ENCODE measurements around the gene SERF2. TPM values are rescaled to one million over a fixed set of nuclear protein-coding genes. Genes with fewer than 3 reads are reported as not detected.
"Not testable (repeated sequence)": the region's sequence is repeated elsewhere in the genome, so short reads cannot be mapped to it uniquely, and the experiment has no call there.

Gene SERF2
- 100 to 1,000 TPM; 520 to 903 (median 765) TPM for total RNA-seq

- peaks cover 20 to 49% (median 22%) of the 10 kb centered on the region in 3 donors for H3K4me1 ChIP-seq
- WGBS, 2 donors: 2% methylated on average over 11 of the region's 66 CpGs; no CpG with 5 or more reads in 1 of the 2 donors
- intact Hi-C loops (cut with DNase I): no loop called here
These were observed at the start of gene SERF2 for GRCh38 chr15:43791993-43792760. TSS of gene SERF2 (plus strand) at chr15:43792320. CDS start at chr15:43792377, 57 bp downstream.

GRCh38 chr15:43746245-43746902 lies 45.7 kb upstream of the SERF2 start, which contains the start of gene PDIA3:
TSS of gene PDIA3 (plus strand) at chr15:43746438. CDS start at chr15:43746540, 102 bp downstream.
- intact Hi-C loops (cut with DNase I); H3K36me3 ChIP-seq; H3K27me3 ChIP-seq; H3K9me3 ChIP-seq: not testable (repeated sequence)
- peak in 3 of 4 donors; percentile 92 to 98 (median 94) for TF ChIP-seq POLR2A (IDR thresholded peaks at IDR 0.05)
- peak in 3 of 6 experiments; percentile 38 to 60 (median 51) for TF ChIP-seq CTCF (IDR thresholded peaks at IDR 0.05)
- H3K4me3 ChIP-seq: peak within 1 kb of the TSS; percentile 77 to 90 (median 85)
- 0% methylated on average over 2 to 11 of the region's 84 CpGs for WGBS, 2 donors
- peaks cover 27 to 49% (median 33%) of the 10 kb centered on the region in 3 donors for H3K4me1 ChIP-seq
- H3K27ac ChIP-seq: peak within 1 kb of the TSS; percentile 93 to 98 (median 96)
- DNase-seq: peak; percentile 53

More at GRCh38 chr15:43791993-43792760, at the start of gene SERF2:
- Histone ChIP-seq H3K27ac (peak within 1 kb of the TSS; percentile 96 to 98 (median 96)), H3K36me3 (peaks cover 32 to 39% (median 32%) of the 10 kb centered on the region in 3 donors), H3K4me3 (peak within 1 kb of the TSS; percentile 73 to 86 (median 82)), H3K27me3 (no peaks in the 10 kb centered on the region), H3K9me3 (no peaks in the 10 kb centered on the region)
- DNase-seq: peak; percentile 99
- peak in 3 of 4 donors; percentile 97 to 100 (median 98) for TF ChIP-seq POLR2A (IDR thresholded peaks at IDR 0.05)
- no peak for TF ChIP-seq CTCF (IDR thresholded peaks at IDR 0.05)

GRCh38 chr15:43746903-43747309 lies 45.2 kb upstream of the SERF2 start:
- H3K27me3 ChIP-seq; H3K36me3 ChIP-seq; DNase-seq; H3K9me3 ChIP-seq; intact Hi-C loops (cut with DNase I): not testable (repeated sequence)
- Histone ChIP-seq H3K4me1 (peaks cover 30 to 54% (median 33%) of the 10 kb centered on the region in 3 donors), H3K27ac (peak overlapping the region; percentile 93 to 98 (median 96)), H3K4me3 (peak overlapping the region; percentile 77 to 90 (median 85))
- WGBS, 2 donors: 0 to 4% methylated on average over 10 to 12 of the region's 12 CpGs

GRCh38 chr15:43748376-43748775 lies 43.7 kb upstream of the SERF2 start:
- H3K27ac ChIP-seq: peak overlapping the region in 1 of 4 donors; percentile 98
- no peak for TF ChIP-seq POLR2A (IDR thresholded peaks at IDR 0.05)
- no peak for TF ChIP-seq CTCF (IDR thresholded peaks at IDR 0.05)
- no peaks in the 10 kb centered on the region for H3K27me3 ChIP-seq
- H3K4me3 ChIP-seq: peak overlapping the region in 2 of 4 donors; percentile 84 to 86
- no peaks in the 10 kb centered on the region for H3K9me3 ChIP-seq
- peaks cover 30 to 59% (median 33%) of the 10 kb centered on the region in 3 donors for H3K4me1 ChIP-seq
- DNase-seq: no peak
- peaks cover 0 to 22% (median 0%) of the 10 kb centered on the region in 3 donors for H3K36me3 ChIP-seq
- intact Hi-C loops (cut with DNase I): no loop called here
- WGBS, 2 donors: 40 to 47% methylated on average over 3 of the region's 3 CpGs

GRCh38 chr15:43749690-43750345 lies 42.3 kb upstream of the SERF2 start:
- H3K27ac ChIP-seq: peak overlapping the region; percentile 32 to 98 (median 46)
- intact Hi-C loops (cut with DNase I): no loop called here
- peaks cover 30 to 59% (median 33%) of the 10 kb centered on the region in 3 donors for H3K4me1 ChIP-seq
- TF ChIP-seq POLR2A (IDR thresholded peaks at IDR 0.05) (no peak), CTCF (IDR thresholded peaks at IDR 0.05) (no peak)
- H3K36me3 ChIP-seq: peaks cover 4 to 36% (median 4%) of the 10 kb centered on the region in 3 donors
- no peaks in the 10 kb centered on the region for H3K27me3 ChIP-seq
- no peaks in the 10 kb centered on the region for H3K9me3 ChIP-seq
- 22 to 29% methylated on average over 12 of the region's 12 CpGs for WGBS, 2 donors
- no peak for DNase-seq
- H3K4me3 ChIP-seq: peak overlapping the region in 3 of 4 donors; percentile 7 to 48 (median 12)
